Hematopoietic multipotent progenitor cell treated with erythropoietin and hydrocortisone succinate and interleukin-3 and kit ligand, for 15 days (in vitro differentiated cells): Measurements from ENCODE around the gene LRP1B.

Experiments used
- DNase-seq: peaks from one replicate; pipeline ENCODE4 v3.0.0-alpha.2; 2015; ENCODE audit warnings: low spot score

LRP1B gene

GRCh38 chr2:141437521-141437920, 693.3 kb downstream of the LRP1B start:
- no peak for DNase-seq

GRCh38 chr2:141423124-141423523, 707.7 kb downstream of the LRP1B start:
- no peak for DNase-seq

- DNase-seq: no peak
Observed at GRCh38 chr2:141417246-141417797, 713.5 kb downstream of the LRP1B start.

GRCh38 chr2:141411419-141411818, 719.4 kb downstream of the LRP1B start:
- no peak for DNase-seq

GRCh38 chr2:141399270-141399669, 731.5 kb downstream of the LRP1B start:
- no peak for DNase-seq

- no peak for DNase-seq
Observed at GRCh38 chr2:141393214-141393545, 737.6 kb downstream of the LRP1B start.

- no peak for DNase-seq
Observed at GRCh38 chr2:141392517-141393213, 738.2 kb downstream of the LRP1B start.

- DNase-seq: no peak
Observed at GRCh38 chr2:141386168-141386567, 744.6 kb downstream of the LRP1B start.

GRCh38 chr2:141384676-141385075, 746.1 kb downstream of the LRP1B start:
- no peak for DNase-seq

GRCh38 chr2:141381946-141382345, 748.9 kb downstream of the LRP1B start:
- DNase-seq: no peak

GRCh38 chr2:141380008-141380979, 750.5 kb downstream of the LRP1B start:
- no peak for DNase-seq

- DNase-seq: no peak
Observed at GRCh38 chr2:141364821-141365220, 766.0 kb downstream of the LRP1B start.

GRCh38 chr2:141362311-141362710, 768.5 kb downstream of the LRP1B start:
- no peak for DNase-seq

GRCh38 chr2:141348481-141348880, 782.3 kb downstream of the LRP1B start:
- no peak for DNase-seq

GRCh38 chr2:141341444-141341843, 789.4 kb downstream of the LRP1B start:
- DNase-seq: no peak

- no peak for DNase-seq
Observed at GRCh38 chr2:141331127-141331526, 799.7 kb downstream of the LRP1B start.

- no peak for DNase-seq
Observed at GRCh38 chr2:141329964-141330363, 800.9 kb downstream of the LRP1B start.

GRCh38 chr2:141323571-141323970, 807.2 kb downstream of the LRP1B start:
- no peak for DNase-seq

GRCh38 chr2:141317986-141318385, 812.8 kb downstream of the LRP1B start:
- DNase-seq: no peak

GRCh38 chr2:141316606-141317005, 814.2 kb downstream of the LRP1B start:
- DNase-seq: no peak

GRCh38 chr2:141316103-141316502, 814.7 kb downstream of the LRP1B start:
- no peak for DNase-seq

GRCh38 chr2:141313972-141314371, 816.8 kb downstream of the LRP1B start:
- DNase-seq: no peak

GRCh38 chr2:141311430-141311829, 819.4 kb downstream of the LRP1B start:
- DNase-seq: no peak
